ENCODE results near the gene C1orf52. TPM values are rescaled to one million over a fixed set of nuclear protein-coding genes. Genes with fewer than 3 reads are reported as not detected.
"Not testable (repeated sequence)": the region's sequence is repeated elsewhere in the genome, so short reads cannot be mapped to it uniquely, and the experiment has no call there.

C1orf52 gene
- total RNA-seq, 1 experiment from 2014 or later: 16.4 TPM

DNA sequence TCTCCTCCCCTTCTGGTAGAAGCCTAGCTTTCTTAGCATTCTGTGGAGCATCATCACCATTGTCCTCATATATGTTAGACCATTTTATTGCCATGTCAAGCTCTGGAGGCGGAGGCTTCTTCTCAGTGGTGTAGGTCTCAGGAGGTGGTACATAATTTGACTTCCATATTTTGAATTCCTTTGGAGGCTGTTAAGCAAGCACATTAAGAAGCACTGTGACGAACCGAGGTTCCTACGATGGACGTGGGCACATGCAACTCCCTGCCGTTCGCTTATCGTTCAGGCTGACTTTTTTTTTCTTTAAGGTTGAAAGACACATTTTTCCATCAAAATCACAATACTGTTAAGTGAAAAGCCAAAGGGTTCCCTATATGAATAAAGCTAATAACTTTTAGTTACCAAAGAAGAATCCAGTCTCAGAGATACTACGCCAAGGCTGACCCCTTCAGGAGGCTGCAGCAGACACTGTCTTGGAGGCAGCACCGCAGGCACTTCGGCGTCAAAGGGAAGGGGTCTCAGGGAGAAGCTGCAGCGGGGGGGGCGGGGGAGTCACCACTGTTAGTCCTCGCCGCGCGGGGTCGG lies 835 bp downstream of the C1orf52 start:
- Histone ChIP-seq H3K27me3 (no peaks in the 10 kb centered on the region), H3K9me3 (no peaks in the 10 kb centered on the region), H3K4me3 (peak overlapping the region; percentile 67), H3K36me3 (peaks cover 52% of the 10 kb centered on the region)
- no peak for DNase-seq

DNA sequence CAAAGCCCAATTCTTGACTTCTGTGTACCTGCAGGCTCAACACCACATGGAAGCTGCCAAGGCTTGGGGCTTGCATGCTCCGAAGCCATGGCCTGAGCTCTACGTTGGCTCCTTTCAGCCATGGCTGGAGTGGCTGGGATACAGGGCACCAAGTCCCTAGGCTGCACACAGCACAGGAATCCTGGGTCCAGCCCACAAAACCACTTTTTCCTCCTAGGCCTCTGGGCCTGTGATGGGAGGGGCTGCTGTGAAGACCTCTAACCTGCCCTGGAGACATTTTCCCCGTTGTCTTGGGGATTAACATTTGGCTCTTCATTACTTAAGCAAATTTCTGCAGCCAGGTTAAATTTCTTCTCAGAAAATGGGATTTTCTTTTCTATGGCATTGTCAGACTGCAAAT lies 10.4 kb downstream of the C1orf52 start:
- H3K27me3 ChIP-seq, H3K4me3 ChIP-seq, DNase-seq, H3K9me3 ChIP-seq: not testable (repeated sequence)
- H3K36me3 ChIP-seq: peaks cover 41% of the 10 kb centered on the region

GRCh38 chr1:85245891-85246290 lies 13.6 kb downstream of the C1orf52 start:
- H3K36me3 ChIP-seq: peaks cover 10% of the 10 kb centered on the region
- no peaks in the 10 kb centered on the region for H3K9me3 ChIP-seq
- H3K27me3 ChIP-seq: no peaks in the 10 kb centered on the region
- DNase-seq: no peak
- H3K4me3 ChIP-seq: no peak overlapping the region

DNA sequence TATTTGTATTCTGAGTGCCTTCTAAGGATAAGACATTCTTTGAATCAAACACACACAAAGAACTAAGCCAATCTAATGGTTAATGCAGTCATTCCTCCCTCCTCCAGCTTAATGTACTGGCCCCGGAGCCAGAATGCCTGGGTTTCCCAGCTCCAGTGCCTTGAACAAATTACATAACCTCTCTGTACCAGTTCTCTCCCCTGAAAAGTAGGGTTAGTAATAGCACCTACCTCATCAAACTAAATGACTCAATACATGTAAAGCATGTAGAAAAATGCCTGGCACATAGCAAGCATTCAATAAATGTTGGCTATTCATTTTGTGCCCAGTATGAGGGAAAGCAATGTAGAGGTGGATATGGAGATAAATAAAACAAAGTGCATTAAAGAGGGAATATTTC lies 14.0 kb downstream of the C1orf52 start:
- peaks cover 6% of the 10 kb centered on the region for H3K36me3 ChIP-seq
- no peak overlapping the region for H3K4me3 ChIP-seq
- no peaks in the 10 kb centered on the region for H3K9me3 ChIP-seq
- no peaks in the 10 kb centered on the region for H3K27me3 ChIP-seq
- DNase-seq: peak; percentile 39

- no peaks in the 10 kb centered on the region for H3K27me3 ChIP-seq
- no peak overlapping the region for H3K4me3 ChIP-seq
- no peaks in the 10 kb centered on the region; the same call in 1 of the 2 replicates for H3K36me3 ChIP-seq
- H3K9me3 ChIP-seq: no peaks in the 10 kb centered on the region
- DNase-seq: peak; percentile 30
Measured at GRCh38 chr1:85244271-85245061, 15.0 kb downstream of the C1orf52 start.

GRCh38 chr1:85243372-85243771 lies 16.1 kb downstream of the C1orf52 start:
- DNase-seq: no peak

GRCh38 chr1:85240643-85241042 lies 18.8 kb downstream of the C1orf52 start:
- DNase-seq: no peak
- H3K9me3 ChIP-seq: no peaks in the 10 kb centered on the region
- H3K27me3 ChIP-seq: no peaks in the 10 kb centered on the region
- no peak overlapping the region for H3K4me3 ChIP-seq
- no peaks in the 10 kb centered on the region for H3K36me3 ChIP-seq

More at GRCh38 chr1:85243372-85243771, 16.1 kb downstream of the C1orf52 start:
- Histone ChIP-seq H3K9me3 (no peaks in the 10 kb centered on the region), H3K27me3 (no peaks in the 10 kb centered on the region), H3K4me3 (no peak overlapping the region), H3K36me3 (no peaks in the 10 kb centered on the region)

GRCh38 chr1:85240174-85240601 lies 19.3 kb downstream of the C1orf52 start:
- no peaks in the 10 kb centered on the region for H3K9me3 ChIP-seq
- peak; percentile 65 for DNase-seq
- no peaks in the 10 kb centered on the region for H3K27me3 ChIP-seq
- no peak overlapping the region for H3K4me3 ChIP-seq
- H3K36me3 ChIP-seq: no peaks in the 10 kb centered on the region

DNA sequence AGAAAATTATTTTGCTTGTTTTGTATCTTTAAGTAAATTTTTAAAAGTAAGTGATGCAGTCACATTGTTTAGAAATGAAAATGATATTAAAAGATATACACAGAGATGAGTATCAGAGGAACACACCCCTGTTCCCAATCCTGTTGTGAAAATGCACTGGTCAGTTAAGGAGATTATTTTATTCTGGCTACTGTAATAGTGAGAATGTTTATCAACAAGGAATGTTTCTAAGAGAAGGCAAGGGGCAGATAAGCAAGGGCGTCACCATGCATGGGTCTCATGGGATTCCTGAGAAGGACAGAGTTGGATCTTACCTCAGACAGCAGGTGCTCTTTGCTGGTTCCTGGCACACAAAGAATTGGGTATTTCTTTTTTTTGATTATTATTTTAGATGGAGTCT lies 21.8 kb downstream of the C1orf52 start:
- Histone ChIP-seq H3K9me3 (no peaks in the 10 kb centered on the region), H3K27me3 (no peaks in the 10 kb centered on the region), H3K36me3 (no peaks in the 10 kb centered on the region), H3K4me3 (no peak overlapping the region)
- no peak for DNase-seq

- DNase-seq: no peak
- Histone ChIP-seq H3K9me3 (no peaks in the 10 kb centered on the region), H3K4me3 (no peak overlapping the region), H3K27me3 (no peaks in the 10 kb centered on the region), H3K36me3 (no peaks in the 10 kb centered on the region)
Measured at GRCh38 chr1:85230305-85230977, 29.0 kb downstream of the C1orf52 start.

GRCh38 chr1:85229574-85230097 lies 29.8 kb downstream of the C1orf52 start:
- Histone ChIP-seq H3K4me3 (no peak overlapping the region), H3K27me3 (no peaks in the 10 kb centered on the region), H3K9me3 (no peaks in the 10 kb centered on the region), H3K36me3 (no peaks in the 10 kb centered on the region)
- no peak for DNase-seq

DNA sequence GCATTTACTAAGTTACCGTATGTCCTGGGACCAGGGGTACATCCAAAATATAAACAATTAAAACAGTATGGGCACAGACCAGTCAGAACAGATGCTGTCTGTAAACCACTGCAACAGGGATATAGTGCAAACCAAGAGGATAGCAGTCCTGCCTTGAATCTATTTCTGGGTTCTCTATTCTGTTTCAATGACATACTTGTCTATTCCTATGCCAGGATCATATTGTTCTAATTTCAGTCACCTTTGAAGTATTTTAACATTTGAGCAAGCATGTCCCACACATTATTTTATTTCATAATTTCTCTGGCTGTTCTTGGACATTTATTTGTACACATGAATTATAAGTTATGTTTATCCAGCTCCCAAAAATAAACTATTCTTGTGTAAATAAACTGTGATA lies 30.5 kb downstream of the C1orf52 start:
- Histone ChIP-seq H3K4me3 (no peak overlapping the region), H3K36me3 (no peaks in the 10 kb centered on the region), H3K27me3 (no peaks in the 10 kb centered on the region), H3K9me3 (no peaks in the 10 kb centered on the region)
- DNase-seq: no peak

DNA sequence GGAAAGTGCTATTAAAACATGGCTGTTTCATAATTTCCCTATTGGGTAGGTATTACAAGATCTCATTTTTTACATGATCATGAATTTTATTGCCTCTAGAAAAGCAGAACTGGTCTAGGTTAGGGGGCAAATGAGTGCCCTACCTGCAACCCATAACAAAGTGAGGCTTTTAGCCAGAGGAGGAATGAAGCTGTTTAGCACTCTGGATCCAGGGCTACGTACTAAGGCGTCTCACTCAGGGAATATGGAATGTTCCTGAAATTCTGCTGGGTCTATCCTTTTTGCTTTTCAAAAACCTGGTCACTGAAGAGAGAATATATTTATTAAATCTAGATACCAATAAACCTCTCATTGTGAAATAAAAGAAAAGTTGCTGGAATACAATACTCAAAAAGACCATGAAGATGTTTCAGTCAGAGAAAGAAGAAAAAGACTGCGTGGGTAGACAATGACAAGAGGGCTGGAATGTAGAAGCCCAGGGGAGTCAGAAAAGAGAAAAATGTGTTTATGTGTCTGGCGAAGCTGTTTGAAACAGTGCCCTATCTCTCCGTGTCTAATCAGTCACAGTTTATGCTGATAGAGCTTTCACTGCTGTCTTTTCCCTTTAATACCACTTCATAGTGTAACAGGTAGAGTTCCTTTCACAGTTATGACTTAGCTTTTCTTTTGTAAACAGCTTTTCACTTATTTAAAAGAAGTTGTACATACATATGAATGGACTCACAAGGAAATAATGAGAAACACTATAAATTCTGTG lies 33.7 kb downstream of the C1orf52 start:
- H3K9me3 ChIP-seq: no peaks in the 10 kb centered on the region
- H3K4me3 ChIP-seq: no peak overlapping the region
- no peak for DNase-seq
- H3K27me3 ChIP-seq: no peaks in the 10 kb centered on the region
- H3K36me3 ChIP-seq: no peaks in the 10 kb centered on the region

GRCh38 chr1:85224734-85225623 lies 34.5 kb downstream of the C1orf52 start:
- no peaks in the 10 kb centered on the region for H3K36me3 ChIP-seq
- no peaks in the 10 kb centered on the region for H3K9me3 ChIP-seq
- no peaks in the 10 kb centered on the region for H3K27me3 ChIP-seq
- no peak for DNase-seq
- H3K4me3 ChIP-seq: no peak overlapping the region

- Histone ChIP-seq H3K36me3 (no peaks in the 10 kb centered on the region), H3K9me3 (no peaks in the 10 kb centered on the region), H3K27me3 (no peaks in the 10 kb centered on the region), H3K4me3 (no peak overlapping the region)
- no peak for DNase-seq
Measured at GRCh38 chr1:85224295-85224694, 35.2 kb downstream of the C1orf52 start.

DNA sequence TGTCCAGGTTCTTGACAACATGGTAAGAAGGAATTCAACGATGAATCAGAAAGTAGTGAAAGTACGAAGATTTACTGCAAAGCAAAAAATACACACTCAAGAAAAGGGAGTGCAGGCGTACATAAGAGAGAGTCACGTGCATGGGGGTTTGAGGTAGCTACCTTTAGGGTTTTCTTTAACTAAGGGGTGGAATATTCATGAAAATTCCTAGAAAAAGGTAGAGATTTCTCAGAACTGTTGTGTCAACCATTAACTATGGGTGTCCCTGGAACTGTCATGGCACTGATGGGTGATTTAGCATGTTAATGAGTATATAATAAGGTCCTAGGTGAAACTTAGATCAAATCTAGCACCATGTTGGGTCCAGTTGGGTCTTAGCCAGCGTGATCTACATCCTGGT lies 36.1 kb downstream of the C1orf52 start:
- H3K4me3 ChIP-seq: no peak overlapping the region
- no peaks in the 10 kb centered on the region for H3K36me3 ChIP-seq
- H3K9me3 ChIP-seq: no peaks in the 10 kb centered on the region
- DNase-seq: no peak
- no peaks in the 10 kb centered on the region for H3K27me3 ChIP-seq
